COLO829 (cell line): ENCODE results near the gene ZFAND5.

ENCODE experiments used
- DNase-seq: peaks from one replicate; pipeline ENCODE4 v3.0.0; 2012; ENCODE audit warnings: low spot score

The ZFAND5 gene

DNA sequence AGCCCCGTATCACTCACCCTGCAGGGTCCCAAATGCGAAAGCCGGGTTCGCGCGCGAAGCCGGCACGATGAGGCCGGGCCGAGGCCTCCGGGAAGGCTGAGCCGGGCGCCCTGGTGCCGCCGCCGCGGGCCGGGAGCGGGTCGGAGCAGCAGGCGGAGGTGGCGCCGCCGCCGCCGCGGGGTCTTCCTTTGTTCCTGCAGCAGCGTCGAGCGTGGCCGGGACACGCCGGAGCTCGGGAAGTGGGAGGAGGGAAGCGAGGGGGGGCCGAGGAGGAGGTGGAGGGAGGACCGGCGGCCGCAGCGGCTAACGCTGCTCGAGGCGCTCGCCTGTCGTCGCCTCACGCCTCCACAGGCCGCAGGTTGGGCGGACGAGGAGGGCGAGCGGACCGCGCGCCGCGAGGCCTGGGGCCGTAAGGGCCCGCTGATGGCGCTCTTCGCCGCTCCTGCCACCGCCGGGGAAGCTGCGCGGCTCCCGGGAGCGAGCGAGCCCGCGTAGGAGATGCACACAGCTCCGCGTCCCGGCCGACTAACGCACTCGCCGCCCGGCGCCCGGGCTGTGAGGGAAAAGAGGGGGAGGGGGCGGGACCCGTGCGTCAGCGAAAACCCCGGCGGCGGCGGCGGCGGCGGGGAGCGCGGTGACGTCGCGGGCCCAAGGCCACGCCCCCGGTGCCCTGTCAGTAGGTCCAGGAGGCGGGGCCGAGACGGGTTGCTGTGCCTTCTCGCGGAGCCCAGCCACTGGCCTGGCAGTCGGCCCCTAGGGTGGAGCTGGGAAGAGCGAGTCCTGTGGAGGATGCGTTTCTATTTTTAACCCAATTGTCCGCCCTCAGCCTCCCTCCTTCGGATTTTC, at the start of gene ZFAND5:
Gene ZFAND5 (minus strand): TSS at position 530 of the 846 bp plus-strand sequence. CDS start 4,430 bp downstream, outside the sequence.
- DNase-seq = peak; percentile 99

- no peak for DNase-seq
Observed at GRCh38 chr9:72412483-72413040, 47.6 kb upstream of the ZFAND5 start.

DNA sequence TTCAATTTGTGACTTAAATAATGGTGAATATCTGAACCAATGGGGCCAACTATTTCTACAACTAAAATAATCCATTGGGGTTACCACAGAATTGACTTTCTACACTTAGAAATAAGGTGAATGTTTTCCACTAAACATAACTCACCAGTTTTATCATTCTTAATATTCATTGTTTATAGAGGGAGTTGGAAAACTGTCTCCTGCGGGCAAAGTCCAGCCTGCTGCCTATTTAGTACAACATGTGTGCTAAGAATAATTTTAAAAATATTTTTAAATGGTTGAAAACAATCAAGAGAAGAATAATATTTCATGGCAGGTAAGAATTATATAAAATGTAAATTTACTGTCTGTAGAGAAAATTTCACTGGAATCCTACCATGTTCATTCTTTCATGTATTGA, 45.2 kb upstream of the ZFAND5 start:
- no peak for DNase-seq

- DNase-seq = no peak
Observed at GRCh38 chr9:72407114-72407513, 42.1 kb upstream of the ZFAND5 start.

GRCh38 chr9:72402744-72403143, 37.7 kb upstream of the ZFAND5 start:
- DNase-seq = no peak

DNA sequence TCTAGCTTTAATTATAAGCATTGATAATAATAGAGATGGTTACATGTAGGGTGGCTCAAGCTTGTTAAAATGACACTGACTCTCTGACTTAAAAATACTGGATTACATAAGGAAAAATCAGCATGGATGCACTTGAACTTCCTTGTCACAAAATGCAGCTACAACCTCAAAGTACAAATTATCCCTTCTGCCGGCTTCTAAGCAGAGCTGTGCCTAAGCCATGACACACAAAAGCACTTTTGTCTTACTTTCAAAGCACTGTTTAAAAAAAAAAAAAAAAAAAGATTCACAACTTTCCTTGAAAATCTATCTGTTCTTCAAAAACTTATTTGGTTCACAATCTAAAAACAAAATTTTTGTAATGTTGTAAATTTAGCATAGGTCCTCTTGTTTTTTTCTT, 36.4 kb upstream of the ZFAND5 start:
- peak; percentile 74 for DNase-seq

DNA sequence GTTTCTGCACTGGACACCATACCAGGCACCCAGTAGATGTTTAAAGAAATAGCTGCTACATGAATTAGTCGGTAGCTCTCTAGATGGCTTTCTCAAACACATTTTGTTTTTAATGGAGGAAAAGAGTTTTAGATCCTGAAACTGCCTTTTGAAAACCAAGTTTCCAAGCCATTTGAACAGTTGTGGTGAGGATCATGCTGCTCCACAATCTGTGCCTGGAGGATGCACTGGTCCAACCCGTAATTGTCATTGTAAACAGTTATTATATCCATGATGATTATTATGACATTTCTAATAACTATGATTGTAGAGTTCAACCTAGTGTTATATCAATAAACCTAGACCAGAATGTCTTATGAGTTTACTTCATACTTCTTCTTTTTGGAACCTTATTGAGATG, 35.9 kb upstream of the ZFAND5 start:
- no peak for DNase-seq

DNA sequence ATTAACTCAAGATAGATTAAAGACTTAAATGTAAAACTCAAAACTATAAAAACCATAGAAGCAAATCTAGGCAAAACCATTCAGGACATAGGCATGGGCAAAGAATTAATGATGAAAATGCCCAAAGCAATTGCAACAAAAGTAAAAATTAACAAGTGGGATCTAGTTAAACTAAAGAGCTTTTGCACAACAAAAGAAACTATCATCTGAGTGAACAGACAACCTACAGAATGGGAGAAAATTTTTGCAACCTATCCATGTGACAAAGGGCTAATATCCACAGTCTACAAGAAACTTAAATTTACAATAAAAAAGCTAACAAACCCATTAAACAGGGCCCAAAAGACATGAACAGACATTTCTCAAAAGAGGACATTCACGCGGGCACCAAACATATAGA, 34.4 kb upstream of the ZFAND5 start:
- DNase-seq = no peak

- no peak for DNase-seq
Observed at GRCh38 chr9:72396247-72397091, 31.5 kb upstream of the ZFAND5 start.

DNA sequence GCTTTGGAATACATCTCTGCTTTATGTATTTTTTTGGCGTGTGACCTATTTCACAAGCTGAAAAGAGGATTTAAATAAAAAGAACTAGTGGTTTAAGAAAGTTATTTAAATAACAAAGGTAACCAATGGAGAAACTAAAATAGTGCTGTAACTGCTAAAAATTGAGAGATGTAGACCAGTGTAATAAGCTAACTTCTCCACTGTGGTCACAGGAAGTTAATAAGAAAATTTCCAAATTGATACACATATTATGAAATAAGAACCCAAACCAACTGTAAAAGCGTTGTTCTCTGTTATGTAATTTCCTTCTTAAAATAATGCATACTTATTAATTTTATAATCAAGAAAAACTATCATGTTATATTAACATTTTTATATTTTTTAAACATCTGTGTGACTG, 29.1 kb upstream of the ZFAND5 start:
- no peak for DNase-seq

DNA sequence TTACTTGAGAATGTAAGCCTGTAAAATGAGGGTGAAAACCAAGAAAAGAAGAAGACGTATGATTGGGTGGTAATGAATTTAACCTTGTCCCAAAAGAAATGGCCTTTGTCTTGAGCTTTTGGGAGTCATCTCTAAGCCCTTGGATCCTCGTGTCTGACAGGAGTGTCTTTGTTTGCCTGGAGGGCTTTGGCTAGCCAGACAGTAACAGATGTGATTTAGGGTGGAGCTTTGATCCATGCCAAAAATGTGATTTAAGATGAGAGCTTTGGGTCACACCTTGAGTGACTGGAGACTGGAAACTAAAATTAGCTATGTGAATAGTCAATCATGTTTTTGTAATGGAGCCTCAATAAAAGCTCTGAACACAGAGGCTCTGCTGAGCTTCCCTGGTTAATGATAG, 25.9 kb upstream of the ZFAND5 start:
- DNase-seq = no peak

- DNase-seq = no peak
Observed at GRCh38 chr9:72386186-72386585, 21.2 kb upstream of the ZFAND5 start.

DNA sequence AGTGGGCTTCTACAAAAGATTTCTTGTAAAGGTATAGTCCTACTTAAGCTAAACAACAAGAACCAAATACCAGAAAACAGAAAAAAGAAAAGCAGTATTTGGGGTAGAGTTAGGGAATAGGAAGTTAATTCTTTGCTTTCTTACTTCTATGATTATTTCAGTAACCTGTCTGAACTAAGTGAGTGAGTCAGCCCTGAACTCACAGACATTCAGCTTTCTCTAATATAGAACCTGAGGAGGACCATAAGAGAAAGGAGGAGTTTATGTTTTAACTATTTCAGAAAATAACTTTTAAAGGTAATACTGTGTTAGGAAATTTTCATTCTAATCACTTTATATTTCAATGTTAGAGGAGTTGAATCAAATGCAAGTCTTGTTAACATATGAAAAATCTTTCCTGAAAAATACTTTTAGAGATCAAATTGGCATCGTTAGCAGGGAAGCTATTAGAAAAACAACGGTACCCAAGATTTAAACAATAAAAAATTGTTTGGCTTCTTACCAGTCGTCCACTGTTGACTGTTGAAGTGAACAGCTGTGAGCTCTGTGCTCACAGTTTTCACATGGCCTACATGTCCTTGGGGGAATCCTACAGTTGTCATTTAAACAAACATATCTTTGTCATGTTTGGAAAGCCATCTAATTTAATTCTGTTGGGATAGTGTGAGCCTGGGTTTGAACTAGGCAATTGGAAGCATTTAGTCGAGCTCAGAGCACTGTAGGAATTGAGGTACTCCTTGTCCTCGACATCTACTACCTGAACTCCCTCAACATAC, 19.9 kb upstream of the ZFAND5 start:
- DNase-seq = peak; percentile 32

DNA sequence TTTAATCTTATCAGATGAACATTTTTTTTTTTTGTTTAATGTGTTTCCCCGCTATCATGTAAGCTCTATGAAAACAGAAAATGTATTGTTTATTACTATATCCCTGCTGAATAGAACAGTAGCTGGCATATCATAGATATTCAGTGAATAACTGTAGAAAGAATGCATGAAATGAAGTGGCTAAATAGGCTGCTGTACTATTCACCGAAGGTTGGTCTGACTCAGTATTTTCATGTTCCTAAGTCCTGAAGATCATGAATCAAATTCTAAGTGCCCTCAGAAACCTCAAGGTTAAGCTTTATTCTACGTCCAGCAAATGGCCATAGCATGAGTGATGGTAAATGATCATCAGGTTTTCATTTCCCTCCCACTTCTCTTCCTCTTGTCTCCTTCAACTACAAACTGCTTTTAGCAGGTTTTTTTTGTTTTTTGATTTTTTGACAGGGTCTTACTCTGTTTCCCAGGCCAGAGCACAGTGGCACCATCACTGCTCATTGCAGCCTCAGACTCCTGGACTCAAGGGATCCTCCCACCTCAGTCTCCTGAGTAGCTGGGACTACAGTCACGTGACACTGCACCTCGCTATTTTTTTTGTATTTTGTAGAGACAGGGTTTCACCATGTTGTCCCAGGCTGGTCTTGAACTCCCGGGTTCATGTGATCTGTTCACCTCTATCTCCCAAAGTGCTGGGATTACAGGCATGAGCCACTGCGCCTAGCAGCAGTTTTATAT, 19.1 kb upstream of the ZFAND5 start:
- DNase-seq = peak; percentile 95

DNA sequence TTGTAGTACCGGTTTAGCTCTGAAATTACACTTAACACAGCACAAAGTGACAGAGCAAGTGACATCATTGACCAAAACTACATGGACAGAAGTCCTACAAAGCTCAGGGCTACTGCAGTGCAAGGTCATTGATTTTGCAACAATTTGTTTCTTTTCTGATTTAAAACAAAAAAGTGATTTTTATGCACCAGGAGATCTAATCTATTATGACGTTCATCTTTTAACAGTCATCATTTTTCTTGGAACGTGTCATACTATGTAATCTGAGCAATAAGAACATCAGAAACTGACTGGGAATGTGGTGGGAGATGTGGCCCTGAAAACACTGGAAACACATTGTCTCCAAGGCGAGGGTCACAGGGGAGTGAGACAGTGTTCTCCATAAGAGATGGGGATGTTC, 17.4 kb upstream of the ZFAND5 start:
- no peak for DNase-seq

DNA sequence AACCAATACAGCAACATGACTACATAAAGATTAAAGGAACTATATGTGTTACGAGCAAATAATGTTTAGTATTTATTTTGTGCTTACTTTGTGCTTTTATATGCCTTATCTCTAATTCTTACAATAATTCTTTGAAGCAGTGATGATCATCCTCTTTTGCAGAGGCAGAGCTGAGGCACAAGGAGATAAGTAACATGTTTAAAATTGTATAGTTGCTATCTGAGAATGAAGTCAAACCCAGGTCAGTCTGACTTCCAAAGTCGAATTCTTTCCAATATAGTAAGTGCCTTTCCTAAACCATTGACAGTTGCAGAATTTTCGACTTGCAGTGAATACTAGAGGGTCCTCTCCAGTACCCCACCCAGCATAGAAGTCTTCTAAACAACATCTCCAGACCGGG, 12.0 kb upstream of the ZFAND5 start:
- DNase-seq = no peak

DNA sequence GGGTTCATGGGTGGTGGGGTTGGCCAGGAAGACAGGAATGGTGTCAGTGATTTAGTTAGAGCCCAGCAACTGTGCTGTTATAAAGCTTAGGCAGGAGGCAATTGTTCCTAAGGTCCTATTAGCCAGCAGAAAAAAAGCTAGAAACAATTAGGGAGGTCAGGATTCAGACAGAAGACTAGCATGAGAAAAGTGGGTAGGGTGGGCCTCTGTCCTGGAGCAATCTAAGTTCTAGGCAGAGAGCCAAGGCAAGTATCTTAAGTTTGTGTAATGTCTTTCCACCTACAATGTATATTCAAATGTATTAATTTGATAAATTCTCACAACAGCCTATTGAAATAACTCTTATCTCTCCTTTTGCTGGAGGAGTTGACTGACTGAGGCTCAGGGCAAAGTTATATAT, 6.1 kb upstream of the ZFAND5 start:
- DNase-seq = no peak

DNA sequence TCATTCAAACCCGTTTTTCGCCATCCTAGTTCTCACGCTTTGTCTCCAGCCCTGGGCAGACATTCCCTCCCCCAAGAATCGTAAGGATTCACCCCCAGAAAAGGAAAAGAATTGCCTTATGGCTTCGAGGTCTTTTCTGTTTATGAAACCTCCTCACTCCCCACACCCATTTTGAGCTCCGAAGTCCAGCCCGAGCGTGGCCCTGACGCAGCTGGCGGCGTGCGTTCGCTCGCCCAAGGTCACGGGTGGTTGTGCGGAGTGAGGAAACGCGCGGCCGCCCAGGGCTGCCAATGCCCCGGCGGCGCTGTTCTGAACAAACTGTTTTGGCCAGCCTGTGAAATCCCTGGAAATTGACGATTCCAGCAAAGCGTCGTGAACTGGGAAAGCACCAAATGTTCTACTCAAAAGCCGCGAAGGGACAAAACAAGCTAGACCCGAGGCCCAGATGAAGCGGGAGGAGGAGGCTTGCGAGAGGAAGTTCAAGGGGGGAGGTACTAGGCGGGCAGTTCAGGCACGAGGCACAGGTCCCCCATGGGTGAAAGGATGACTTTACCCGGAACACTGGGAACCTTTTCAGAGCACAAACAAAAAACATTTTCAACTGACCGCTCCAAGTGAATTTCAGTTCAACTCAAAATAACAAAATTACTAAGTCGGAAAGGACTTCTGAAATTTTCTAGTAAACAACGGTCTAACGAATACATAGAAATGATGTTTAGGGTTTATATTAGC, 683 bp upstream of the ZFAND5 start:
- peak; percentile 73 for DNase-seq

- peak; percentile 42 for DNase-seq
Observed at GRCh38 chr9:72363908-72364678, 915 bp downstream of the ZFAND5 start.

GRCh38 chr9:72363236-72363635, 1.8 kb downstream of the ZFAND5 start:
- DNase-seq = no peak
